NCI-H2029 treated with DMSO at 0.1 percent for 48 hours (cell line): ENCODE results near the gene CTSZ.

Source experiments
- DNase-seq: peaks from one replicate; lab custom pipeline; 2025; lab: John Stamatoyannopoulos, UW

The CTSZ gene

GRCh38 chr20:59031564-59032022, 24.5 kb upstream of the CTSZ start:
- DNase-seq: no peak

GRCh38 chr20:59030911-59031563, 24.0 kb upstream of the CTSZ start:
- DNase-seq: no peak

GRCh38 chr20:59028812-59029211, 21.8 kb upstream of the CTSZ start:
- no peak for DNase-seq

GRCh38 chr20:59027741-59028320, 20.8 kb upstream of the CTSZ start:
- no peak for DNase-seq

- no peak for DNase-seq
These were observed 20.1 kb upstream of the CTSZ start for GRCh38 chr20:59026904-59027740.

GRCh38 chr20:59025511-59025910, 18.5 kb upstream of the CTSZ start:
- DNase-seq: no peak

- DNase-seq: no peak
These were observed 18.0 kb upstream of the CTSZ start for GRCh38 chr20:59025086-59025485.

- DNase-seq: no peak
These were observed 17.1 kb upstream of the CTSZ start for GRCh38 chr20:59024111-59024530.

GRCh38 chr20:59023616-59024015, 16.6 kb upstream of the CTSZ start:
- DNase-seq: no peak

- DNase-seq: no peak
These were observed 15.7 kb upstream of the CTSZ start for GRCh38 chr20:59022754-59023153.

- DNase-seq: no peak
These were observed 14.0 kb upstream of the CTSZ start for GRCh38 chr20:59020938-59021551.

- no peak for DNase-seq
These were observed 12.2 kb upstream of the CTSZ start, which contains the start of gene TUBB1 for GRCh38 chr20:59019217-59019616. TUBB1 (plus strand) TSS chr20:59019429; CDS start chr20:59019523, 94 bp downstream.

- no peak for DNase-seq
These were observed 11.8 kb upstream of the CTSZ start for GRCh38 chr20:59018817-59019216.

- no peak for DNase-seq
These were observed 10.6 kb upstream of the CTSZ start for GRCh38 chr20:59017493-59018231.

- DNase-seq: no peak
These were observed 9.9 kb upstream of the CTSZ start for GRCh38 chr20:59016795-59017492.

- no peak for DNase-seq
These were observed 9.0 kb upstream of the CTSZ start for GRCh38 chr20:59015812-59016711.

GRCh38 chr20:59015411-59015810, 8.4 kb upstream of the CTSZ start:
- no peak for DNase-seq

GRCh38 chr20:59014680-59015389, 7.8 kb upstream of the CTSZ start:
- DNase-seq: no peak

GRCh38 chr20:59013959-59014608, 7.0 kb upstream of the CTSZ start:
- DNase-seq: no peak
